Neuronal stem cell (in vitro differentiated cells): ENCODE measurements around the gene CFAP97D2.

Source experiments
- DNase-seq: peaks from one replicate; pipeline ENCODE4 v3.0.0-alpha.2; 2013; ENCODE audit warnings: low spot score
- H2AFZ ChIP-seq: one replicate; pipeline ENCODE4 v1.6.1; 2013; ENCODE audit warnings: mild to moderate bottlenecking, low read length, inconsistent platforms
- H2AK5ac ChIP-seq: 2 replicates; pipeline ENCODE4 v1.6.1; 2013; ENCODE audit warnings: low read depth, mild to moderate bottlenecking, inconsistent platforms, low read length, moderate library complexity, mixed read lengths
- H2BK120ac ChIP-seq: 2 replicates; pipeline ENCODE4 v1.6.1; 2013; ENCODE audit warnings: low read depth, mild to moderate bottlenecking, inconsistent platforms, low read length, moderate library complexity, mixed read lengths
- H2BK12ac ChIP-seq: one replicate; pipeline ENCODE4 v1.6.1; 2013; ENCODE audit warnings: low read length, inconsistent platforms
- H2BK15ac ChIP-seq: 2 replicates; pipeline ENCODE4 v1.6.1; 2013; ENCODE audit warnings: mild to moderate bottlenecking, low read length, inconsistent platforms, mixed read lengths
- H2BK5ac ChIP-seq: one replicate; pipeline ENCODE4 v1.6.1; 2013; ENCODE audit warnings: inconsistent platforms, mild to moderate bottlenecking, low read length, moderate library complexity
- H3K14ac ChIP-seq: one replicate; pipeline ENCODE4 v1.6.1; 2013; ENCODE audit warnings: low read length, inconsistent platforms
- H3K18ac ChIP-seq: 2 replicates; pipeline ENCODE4 v1.6.1; 2013; ENCODE audit warnings: low read length, inconsistent platforms
- H3K23ac ChIP-seq: 2 replicates; pipeline ENCODE4 v1.6.1; 2013; ENCODE audit warnings: low read depth, mild to moderate bottlenecking, mixed read lengths, low read length, inconsistent platforms; ENCODE audit not compliant: poor library complexity
- H3K27ac ChIP-seq: replicated peaks from 3 replicates; pipeline ENCODE4 v1.5.1; 2013; ENCODE audit warnings: low read length, inconsistent platforms
- H3K27me3 ChIP-seq, 3 experiments: 2 replicates each; pipeline ENCODE4 v1.6.1; 2013; ENCODE audit warnings: low read length in 3 of 3, mild to moderate bottlenecking in 2 of 3, inconsistent platforms in 1 of 3, low read depth in 1 of 3, mixed read lengths in 1 of 3, moderate library complexity in 1 of 3; ENCODE audit not compliant: control insufficient read depth in 3 of 3, insufficient read depth in 3 of 3
- H3K36me3 ChIP-seq, 2 donors: replicated peaks in 1 of 2; 2 replicates each; pipeline ENCODE4 v1.6.1; 2013; ENCODE audit warnings: low read length in 2 of 2; ENCODE audit not compliant: control insufficient read depth in 2 of 2, insufficient read depth in 2 of 2
- H3K4ac ChIP-seq: 2 replicates; pipeline ENCODE4 v1.6.1; 2013; ENCODE audit warnings: inconsistent platforms, mild to moderate bottlenecking, low read length, moderate library complexity
- H3K4me1 ChIP-seq, 2 donors: 1 replicate in 1 of 2; 2 replicates in 1 of 2; pipeline ENCODE4 v1.6.1; 2013; ENCODE audit warnings: low read length in 2 of 2, low read depth in 1 of 2; ENCODE audit not compliant: control insufficient read depth in 2 of 2, insufficient read depth in 1 of 2
- H3K4me2 ChIP-seq: one replicate; pipeline ENCODE4 v1.6.1; 2013; ENCODE audit warnings: mild to moderate bottlenecking, low read length, inconsistent platforms; ENCODE audit not compliant: insufficient read depth, poor library complexity, severe bottlenecking
- H3K4me3 ChIP-seq, 2 donors: 2 replicates each; pipeline ENCODE4 v1.5.1; 2013; ENCODE audit warnings: low read length in 2 of 2, mild to moderate bottlenecking in 2 of 2, inconsistent platforms in 1 of 2, moderate library complexity in 1 of 2
- H3K79me1 ChIP-seq: one replicate; pipeline ENCODE4 v1.6.1; 2013; ENCODE audit warnings: low read depth, mild to moderate bottlenecking, inconsistent platforms, low read length, moderate library complexity
- H3K9ac ChIP-seq: one replicate; pipeline ENCODE4 v1.6.1; 2013; ENCODE audit warnings: mild to moderate bottlenecking, low read depth, low read length, inconsistent platforms; ENCODE audit not compliant: poor library complexity
- H3K9me3 ChIP-seq, 2 donors: replicated peaks in 1 of 2; 2 replicates each; pipeline versions ENCODE3 to v1.6.1; 2013; ENCODE audit warnings: low read length in 2 of 2, mild to moderate bottlenecking in 2 of 2, inconsistent platforms in 1 of 2, low read depth in 1 of 2, mixed read lengths in 1 of 2, moderate library complexity in 1 of 2; ENCODE audit not compliant: control insufficient read depth in 2 of 2, insufficient read depth in 1 of 2
- H4K8ac ChIP-seq: one replicate; pipeline ENCODE4 v1.6.1; 2013; ENCODE audit warnings: low read depth, mild to moderate bottlenecking, inconsistent platforms, low read length, moderate library complexity
- H4K91ac ChIP-seq: one replicate; pipeline ENCODE4 v1.6.1; 2013; ENCODE audit warnings: low read length, low read depth, mild to moderate bottlenecking, inconsistent platforms; ENCODE audit not compliant: poor library complexity
- WGBS, 2 donors: extraction: QIAGEN DNeasy Blood & Tissue Kit; methylation state at CpG; one replicate each; pipeline ENCODE4 v1.1.7; 2013; ENCODE audit warnings: missing lambda C conversion rate in 2 of 2, mixed read lengths in 1 of 2; ENCODE audit not compliant: insufficient read length in 2 of 2, insufficient replicate concordance in 1 of 2; ENCODE audit errors: extremely low coverage in 2 of 2; 5-methylcytosine and 5-hydroxymethylcytosine counted together

The CFAP97D2 gene

GRCh38 chr13:114237415-114238112 lies 58.5 kb downstream of the CFAP97D2 start:
- H4K8ac ChIP-seq: no peak overlapping the region
- no peak overlapping the region for H2BK5ac ChIP-seq
- H3K27ac ChIP-seq: no peak overlapping the region
- no peak overlapping the region for H3K4ac ChIP-seq
- H3K9me3 ChIP-seq: no peaks in the 10 kb centered on the region
- WGBS, 2 donors: no CpG with 5 or more reads among the region's 7 CpGs
- no peak overlapping the region for H2AFZ ChIP-seq
- H3K4me1 ChIP-seq: peaks cover 4 to 9% of the 10 kb centered on the region in 2 donors
- H3K9ac ChIP-seq: no peak overlapping the region
- H3K14ac ChIP-seq: no peak overlapping the region
- H3K23ac ChIP-seq: no peak overlapping the region
- H2BK12ac ChIP-seq: no peak overlapping the region
- H3K4me2 ChIP-seq: no peak overlapping the region
- peaks cover 8% of the 10 kb centered on the region for H3K79me1 ChIP-seq
- no peak for DNase-seq
- no peak overlapping the region for H4K91ac ChIP-seq
- H2BK120ac ChIP-seq: no peak overlapping the region
- H2AK5ac ChIP-seq: no peak overlapping the region
- H2BK15ac ChIP-seq: no peak overlapping the region
- peaks cover 29 to 69% of the 10 kb centered on the region in 2 donors for H3K36me3 ChIP-seq
- H3K4me3 ChIP-seq: no peak overlapping the region
- H3K27me3 ChIP-seq: peaks cover 0 to 2% (median 0%) of the 10 kb centered on the region in 3 experiments
- H3K18ac ChIP-seq: no peak overlapping the region

DNA sequence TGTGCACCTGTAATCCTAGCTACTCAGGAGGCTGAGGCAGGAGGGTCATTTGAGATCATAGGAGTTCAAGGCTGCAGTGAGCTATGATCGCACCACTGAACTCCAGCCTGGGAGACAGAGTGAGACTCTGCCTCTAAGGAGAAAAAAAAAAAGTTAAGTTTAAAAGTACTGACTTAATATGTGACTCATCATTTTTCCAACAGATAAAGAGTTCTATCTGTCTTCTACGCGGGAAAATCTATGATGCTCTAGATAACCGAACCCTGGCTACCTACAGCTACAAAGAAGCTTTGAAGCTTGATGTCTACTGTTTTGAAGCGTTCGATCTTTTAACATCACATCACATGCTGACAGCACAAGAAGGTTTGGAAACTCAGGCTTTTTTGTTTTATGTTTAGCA lies 62.9 kb downstream of the CFAP97D2 start:
- Histone ChIP-seq H3K27me3 (no peaks in the 10 kb centered on the region), H3K9me3 (no peaks in the 10 kb centered on the region), H3K36me3 (peaks cover 40 to 100% of the 10 kb centered on the region in 2 donors), H4K91ac (no peak overlapping the region), H3K18ac (no peak overlapping the region), H3K4me1 (no peaks in the 10 kb centered on the region), H2BK5ac (no peak overlapping the region), H2BK120ac (no peak overlapping the region), H2BK12ac (no peak overlapping the region), H3K4ac (no peak overlapping the region), H2AK5ac (no peak overlapping the region), H3K27ac (no peak overlapping the region), H3K4me2 (no peak overlapping the region), H3K79me1 (no peaks in the 10 kb centered on the region), H4K8ac (no peak overlapping the region), H2BK15ac (no peak overlapping the region), H3K9ac (no peak overlapping the region), H3K14ac (no peak overlapping the region), H3K4me3 (no peak overlapping the region), H2AFZ (no peak overlapping the region), H3K23ac (no peak overlapping the region)
- DNase-seq: no peak
- no CpG with 5 or more reads among the region's 6 CpGs for WGBS, 2 donors

- H3K14ac ChIP-seq: no peak overlapping the region
- H3K9me3 ChIP-seq: no peaks in the 10 kb centered on the region
- H2AFZ ChIP-seq: no peak overlapping the region
- no peak for DNase-seq
- no peak overlapping the region for H2AK5ac ChIP-seq
- no peak overlapping the region for H3K23ac ChIP-seq
- H3K27ac ChIP-seq: no peak overlapping the region
- H2BK5ac ChIP-seq: no peak overlapping the region
- H3K4me1 ChIP-seq: no peaks in the 10 kb centered on the region
- H2BK15ac ChIP-seq: no peak overlapping the region
- no peaks in the 10 kb centered on the region for H3K79me1 ChIP-seq
- no CpG with 5 or more reads among the region's 3 CpGs for WGBS, 2 donors
- H4K91ac ChIP-seq: no peak overlapping the region
- H3K4ac ChIP-seq: no peak overlapping the region
- H3K36me3 ChIP-seq: peaks cover 36 to 100% of the 10 kb centered on the region in 2 donors
- no peak overlapping the region for H2BK12ac ChIP-seq
- H3K4me3 ChIP-seq: no peak overlapping the region
- H4K8ac ChIP-seq: no peak overlapping the region
- H3K4me2 ChIP-seq: no peak overlapping the region
- H3K27me3 ChIP-seq: no peaks in the 10 kb centered on the region
- H2BK120ac ChIP-seq: no peak overlapping the region
- no peak overlapping the region for H3K18ac ChIP-seq
- no peak overlapping the region for H3K9ac ChIP-seq
Measured at GRCh38 chr13:114243971-114244370, 64.9 kb downstream of the CFAP97D2 start.

- Histone ChIP-seq H3K27me3 (no peaks in the 10 kb centered on the region), H3K4ac (no peak overlapping the region), H2BK12ac (no peak overlapping the region), H3K14ac (no peak overlapping the region), H3K27ac (no peak overlapping the region), H4K8ac (no peak overlapping the region), H3K79me1 (no peaks in the 10 kb centered on the region), H3K9ac (no peak overlapping the region), H4K91ac (no peak overlapping the region), H3K23ac (no peak overlapping the region), H3K36me3 (peaks cover 35 to 100% of the 10 kb centered on the region in 2 donors), H3K18ac (no peak overlapping the region), H3K4me2 (no peak overlapping the region), H2BK15ac (no peak overlapping the region), H3K9me3 (no peaks in the 10 kb centered on the region), H2AK5ac (no peak overlapping the region), H2BK5ac (no peak overlapping the region), H2AFZ (no peak overlapping the region), H3K4me3 (no peak overlapping the region), H3K4me1 (no peaks in the 10 kb centered on the region), H2BK120ac (no peak overlapping the region)
- no CpG with 5 or more reads among the region's 5 CpGs for WGBS, 2 donors
- DNase-seq: no peak
Measured at GRCh38 chr13:114244637-114245036, 65.6 kb downstream of the CFAP97D2 start.
